ENCODE measurements around the gene NFIA. TPM values are rescaled to one million over a fixed set of nuclear protein-coding genes. Genes with fewer than 3 reads are reported as not detected.
"Not testable (repeated sequence)": the region's sequence is repeated elsewhere in the genome, so short reads cannot be mapped to it uniquely, and the experiment has no call there.

Gene NFIA
- total RNA-seq, 2 donors from 2014 or later = 17.3 to 27.3 TPM

DNA sequence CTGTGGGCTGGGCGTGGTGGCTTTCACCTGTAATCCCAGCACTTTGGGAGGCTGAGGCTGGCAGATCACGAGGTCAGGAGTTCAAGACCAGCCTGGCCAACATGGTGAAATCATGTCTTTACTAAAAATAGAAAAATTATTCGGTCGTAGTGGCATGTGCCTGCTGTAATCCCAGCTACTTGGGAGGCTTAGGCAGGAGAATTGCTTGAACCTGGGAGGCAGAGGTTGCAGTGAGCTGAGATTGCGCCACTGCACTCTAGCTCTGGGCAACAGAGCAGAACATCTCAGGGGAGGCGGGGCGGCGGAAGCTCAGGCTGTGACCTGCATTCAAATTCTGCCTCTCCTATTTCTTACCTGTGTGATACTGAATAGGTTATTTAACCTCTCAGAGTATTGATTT lies 196.1 kb downstream of the NFIA start:
- Mint-ChIP-seq H3K27me3 (ENCODE audit: low read depth) (peaks cover 10% of the 10 kb centered on the region), H3K27ac (peak overlapping the region; percentile 63), H3K4me1 (ENCODE audit: low read depth) (peaks cover 24% of the 10 kb centered on the region), H3K4me3 (peak overlapping the region in 1 of 2 donors; percentile 39)
- H3K9me3 Mint-ChIP-seq; H3K36me3 Mint-ChIP-seq (ENCODE audit: insufficient read depth in 2 of 2); ATAC-seq (replicated peaks in 1 of 2); DNase-seq: not testable (repeated sequence)

DNA sequence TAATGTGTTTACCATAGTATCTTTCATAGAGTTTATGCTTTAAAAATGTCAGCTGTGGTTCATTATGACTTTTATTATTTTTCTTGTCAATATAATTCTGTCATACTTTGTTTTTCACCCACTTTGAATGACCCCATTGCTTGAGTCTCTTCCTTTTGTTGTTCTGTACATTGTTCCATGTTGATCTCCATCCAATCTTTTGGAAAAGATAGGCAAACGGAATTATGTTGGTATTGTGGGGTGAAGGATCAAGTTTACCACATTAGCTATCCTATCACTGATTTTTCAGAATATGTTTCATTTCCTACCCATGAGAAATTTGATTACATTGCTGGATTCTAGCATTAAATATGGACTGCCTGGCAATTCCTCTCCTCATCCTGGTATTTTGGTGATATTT lies 196.6 kb downstream of the NFIA start:
- Mint-ChIP-seq H3K27ac (peak overlapping the region; percentile 60), H3K4me3 (peak overlapping the region in 1 of 2 donors; percentile 43), H3K9me3 (no peaks in the 10 kb centered on the region)

DNA sequence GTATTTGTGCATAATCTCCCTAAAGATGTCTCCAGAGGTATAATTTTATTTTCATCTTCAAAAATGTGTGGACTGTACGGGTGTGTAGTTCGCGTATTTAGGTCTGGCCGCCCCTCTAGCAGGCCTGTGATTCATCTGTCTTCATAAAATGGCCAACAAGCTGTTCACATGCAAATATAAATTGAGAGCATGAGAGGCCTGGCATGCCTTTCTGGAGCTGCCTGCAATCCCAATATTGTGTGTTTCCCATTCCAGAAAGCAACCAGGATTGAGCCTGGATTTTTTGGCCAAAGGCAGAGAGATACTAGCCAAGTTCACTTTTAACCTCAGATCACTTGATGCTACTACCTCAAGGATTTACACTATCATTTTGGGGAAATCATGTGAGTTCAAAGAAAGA lies 197.2 kb downstream of the NFIA start:
- peaks cover 31% of the 10 kb centered on the region for H3K4me1 Mint-ChIP-seq (ENCODE audit: low read depth)
- H3K27me3 Mint-ChIP-seq (ENCODE audit: low read depth) = peaks cover 2% of the 10 kb centered on the region
- no peak overlapping the region for H3K4me3 Mint-ChIP-seq
- DNase-seq (no peak), ATAC-seq (replicated peaks in 1 of 2) (no peak)
- peak overlapping the region; percentile 60 for H3K27ac Mint-ChIP-seq
- no peaks in the 10 kb centered on the region for H3K9me3 Mint-ChIP-seq
- no peaks in the 10 kb centered on the region for H3K36me3 Mint-ChIP-seq (ENCODE audit: insufficient read depth in 2 of 2)

More for the DNA sequence above, 196.6 kb downstream of the NFIA start:
- H3K27me3 Mint-ChIP-seq (ENCODE audit: low read depth) = peaks cover 6% of the 10 kb centered on the region
- H3K4me1 Mint-ChIP-seq (ENCODE audit: low read depth) = peaks cover 27% of the 10 kb centered on the region
- ATAC-seq (replicated peaks in 1 of 2) (no peak), DNase-seq (no peak)
- H3K36me3 Mint-ChIP-seq (ENCODE audit: insufficient read depth in 2 of 2) = no peaks in the 10 kb centered on the region

DNA sequence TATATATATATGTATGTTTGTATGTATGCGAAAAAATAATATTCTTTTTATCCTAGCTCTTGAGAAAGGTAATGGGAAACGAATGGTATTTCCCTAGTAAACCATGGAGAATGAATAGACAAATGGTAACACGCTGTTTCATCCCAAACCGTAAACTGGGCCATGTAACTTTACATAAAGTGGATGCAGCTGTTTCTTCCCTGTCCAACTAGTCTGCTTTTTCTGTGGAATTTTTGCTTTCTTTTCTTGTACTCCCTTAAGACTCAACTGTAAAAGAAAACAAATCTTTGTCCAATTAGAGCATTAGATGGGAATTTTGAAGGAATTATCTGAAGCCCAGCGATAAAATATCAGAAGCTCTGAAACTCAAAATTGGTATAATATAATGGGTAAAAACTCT lies 198.1 kb downstream of the NFIA start:
- peaks cover 31% of the 10 kb centered on the region for H3K4me1 Mint-ChIP-seq (ENCODE audit: low read depth)
- no peaks in the 10 kb centered on the region for H3K36me3 Mint-ChIP-seq (ENCODE audit: insufficient read depth in 2 of 2)
- H3K9me3 Mint-ChIP-seq = no peaks in the 10 kb centered on the region

GRCh38 chr1:61282387-61282786 lies 200.0 kb downstream of the NFIA start:
- no peaks in the 10 kb centered on the region for H3K9me3 Mint-ChIP-seq

More for the DNA sequence above, 198.1 kb downstream of the NFIA start:
- H3K27ac Mint-ChIP-seq = no peak overlapping the region
- DNase-seq (no peak), ATAC-seq (replicated peaks in 1 of 2) (no peak)
- H3K4me3 Mint-ChIP-seq = no peak overlapping the region
- H3K27me3 Mint-ChIP-seq (ENCODE audit: low read depth) = no peaks in the 10 kb centered on the region

DNA sequence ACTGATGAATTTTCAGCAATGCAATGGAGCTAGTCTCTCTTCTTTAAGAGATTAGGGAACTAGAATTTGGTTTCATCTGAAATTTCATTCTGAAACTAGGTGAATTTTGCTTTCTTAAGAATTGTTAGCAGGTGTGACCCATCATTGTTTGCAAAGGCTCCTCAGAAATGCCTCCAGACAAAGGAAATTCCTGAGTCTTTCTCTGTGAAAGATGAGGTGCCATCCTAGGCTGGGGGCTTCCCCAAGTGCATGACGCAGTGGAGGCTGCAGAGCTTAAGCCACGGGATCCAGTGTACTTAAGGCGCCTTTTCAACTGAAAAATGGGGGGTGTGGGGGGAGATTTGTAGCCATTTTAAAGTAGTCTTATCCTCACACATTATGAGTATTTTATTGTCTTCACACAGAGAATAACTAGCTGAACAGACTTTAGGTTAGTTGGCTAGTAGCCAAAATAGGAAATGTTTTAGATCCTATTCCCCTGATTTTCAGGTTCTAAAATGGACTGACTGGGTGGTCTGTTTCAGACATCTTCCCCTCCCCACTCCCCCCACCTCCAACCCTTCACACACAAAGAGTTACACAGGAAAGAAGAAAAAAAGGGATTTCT lies 202.0 kb downstream of the NFIA start:
- Mint-ChIP-seq H3K4me3 (no peak overlapping the region), H3K36me3 (ENCODE audit: insufficient read depth in 2 of 2) (no peaks in the 10 kb centered on the region), H3K9me3 (no peaks in the 10 kb centered on the region), H3K4me1 (ENCODE audit: low read depth) (peaks cover 11% of the 10 kb centered on the region), H3K27me3 (ENCODE audit: low read depth) (no peaks in the 10 kb centered on the region), H3K27ac (no peak overlapping the region)
- ATAC-seq (replicated peaks in 1 of 2) (peak in 1 of 2 donors; percentile 58), DNase-seq (peak in 1 of 2 donors; percentile 5)

More at GRCh38 chr1:61282387-61282786, 200.0 kb downstream of the NFIA start:
- ATAC-seq (replicated peaks in 1 of 2) = no peak
- DNase-seq = no peak
- H3K27ac Mint-ChIP-seq = no peak overlapping the region
- peaks cover 24% of the 10 kb centered on the region for H3K4me1 Mint-ChIP-seq (ENCODE audit: low read depth)
- no peaks in the 10 kb centered on the region for H3K36me3 Mint-ChIP-seq (ENCODE audit: insufficient read depth in 2 of 2)
- H3K27me3 Mint-ChIP-seq (ENCODE audit: low read depth) = no peaks in the 10 kb centered on the region
- no peak overlapping the region for H3K4me3 Mint-ChIP-seq

DNA sequence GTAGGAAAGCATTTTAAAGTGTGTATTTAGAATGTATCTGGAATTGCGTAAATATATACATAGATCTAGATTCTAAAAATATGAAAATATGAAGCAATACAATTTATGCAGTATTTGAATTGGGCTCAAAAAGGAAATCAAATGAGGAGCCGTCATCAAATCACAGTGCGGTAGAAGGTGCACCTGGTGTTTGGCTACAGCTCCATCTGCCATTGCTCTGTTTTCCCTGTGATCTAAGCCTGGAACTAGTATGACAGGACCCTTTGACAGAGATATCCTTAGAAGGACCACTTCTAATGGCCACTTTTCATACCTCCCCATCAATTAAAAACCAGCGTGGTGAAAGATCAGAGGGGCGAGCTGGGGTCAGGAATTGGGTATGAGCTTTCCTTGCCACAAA lies 202.6 kb downstream of the NFIA start:
- no peaks in the 10 kb centered on the region for H3K27me3 Mint-ChIP-seq (ENCODE audit: low read depth)

GRCh38 chr1:61285371-61285885 lies 203.1 kb downstream of the NFIA start:
- no peaks in the 10 kb centered on the region for H3K9me3 Mint-ChIP-seq
- no peaks in the 10 kb centered on the region for H3K36me3 Mint-ChIP-seq (ENCODE audit: insufficient read depth in 2 of 2)
- peaks cover 7% of the 10 kb centered on the region for H3K4me1 Mint-ChIP-seq (ENCODE audit: low read depth)
- no peak for ATAC-seq (replicated peaks in 1 of 2)
- H3K4me3 Mint-ChIP-seq = no peak overlapping the region
- peaks cover 2% of the 10 kb centered on the region for H3K27me3 Mint-ChIP-seq (ENCODE audit: low read depth)
- H3K27ac Mint-ChIP-seq = no peak overlapping the region
- DNase-seq = no peak

More for the DNA sequence above, 202.6 kb downstream of the NFIA start:
- H3K27ac Mint-ChIP-seq = no peak overlapping the region
- DNase-seq = no peak
- H3K9me3 Mint-ChIP-seq = no peaks in the 10 kb centered on the region
- H3K4me1 Mint-ChIP-seq (ENCODE audit: low read depth) = peaks cover 7% of the 10 kb centered on the region
- no peak for ATAC-seq (replicated peaks in 1 of 2)
- H3K4me3 Mint-ChIP-seq = no peak overlapping the region
- no peaks in the 10 kb centered on the region for H3K36me3 Mint-ChIP-seq (ENCODE audit: insufficient read depth in 2 of 2)

GRCh38 chr1:61287014-61287413 lies 204.7 kb downstream of the NFIA start:
- no peak overlapping the region for H3K27ac Mint-ChIP-seq
- DNase-seq = no peak
- H3K9me3 Mint-ChIP-seq = no peaks in the 10 kb centered on the region
- H3K4me3 Mint-ChIP-seq = no peak overlapping the region
- peaks cover 7% of the 10 kb centered on the region for H3K4me1 Mint-ChIP-seq (ENCODE audit: low read depth)
- ATAC-seq (replicated peaks in 1 of 2) = no peak
- no peaks in the 10 kb centered on the region for H3K36me3 Mint-ChIP-seq (ENCODE audit: insufficient read depth in 2 of 2)
- peaks cover 14% of the 10 kb centered on the region for H3K27me3 Mint-ChIP-seq (ENCODE audit: low read depth)

GRCh38 chr1:61287734-61288133 lies 205.4 kb downstream of the NFIA start:
- no peaks in the 10 kb centered on the region for H3K9me3 Mint-ChIP-seq
- ATAC-seq (replicated peaks in 1 of 2) (no peak), DNase-seq (no peak)
- no peak overlapping the region for H3K27ac Mint-ChIP-seq
- no peaks in the 10 kb centered on the region for H3K36me3 Mint-ChIP-seq (ENCODE audit: insufficient read depth in 2 of 2)
- H3K4me3 Mint-ChIP-seq = no peak overlapping the region
- H3K27me3 Mint-ChIP-seq (ENCODE audit: low read depth) = peaks cover 15% of the 10 kb centered on the region
- peaks cover 7% of the 10 kb centered on the region for H3K4me1 Mint-ChIP-seq (ENCODE audit: low read depth)

DNA sequence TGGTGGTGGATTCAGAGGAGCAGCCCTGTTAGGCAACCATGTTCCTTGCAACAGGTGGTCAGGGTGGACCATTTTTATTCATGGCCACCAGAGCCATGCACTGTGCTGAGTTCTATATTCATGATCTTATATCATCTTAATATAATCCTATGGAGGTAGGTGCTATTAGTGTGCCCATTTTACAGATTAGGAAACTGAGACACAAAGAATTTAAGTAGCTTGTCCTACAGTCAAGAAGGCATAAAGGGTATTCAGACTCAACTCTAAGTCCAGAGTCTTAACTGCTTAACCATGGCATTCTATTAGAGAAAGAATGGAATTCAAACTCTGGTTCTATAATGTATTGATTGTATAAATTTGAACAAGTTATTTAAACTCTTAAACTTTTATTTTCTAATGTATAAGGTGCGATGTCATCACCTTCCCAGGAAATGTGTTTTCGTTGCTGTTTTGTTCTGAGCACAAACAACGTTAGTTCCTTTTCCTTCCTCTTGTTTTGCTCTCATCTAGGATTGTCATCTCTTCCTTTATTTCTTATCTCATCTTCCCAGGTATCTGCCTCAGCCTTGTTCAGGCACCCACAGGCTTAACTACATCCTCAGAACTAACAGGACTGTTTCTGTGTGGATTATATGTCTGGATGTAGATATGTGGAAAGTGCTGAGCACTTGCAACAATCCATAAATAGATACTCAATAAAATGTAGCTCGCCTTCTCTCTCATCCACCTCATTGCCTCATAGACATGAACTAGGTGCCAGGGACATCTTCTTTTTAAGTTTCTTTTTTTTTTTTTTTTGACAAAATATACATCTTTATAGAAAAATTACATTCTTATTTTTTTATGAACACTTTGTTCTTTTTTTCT lies 207.1 kb downstream of the NFIA start:
- ATAC-seq (replicated peaks in 1 of 2) (no peak), DNase-seq (no peak)
- no peaks in the 10 kb centered on the region for H3K9me3 Mint-ChIP-seq
- H3K4me3 Mint-ChIP-seq = no peak overlapping the region
- no peaks in the 10 kb centered on the region for H3K4me1 Mint-ChIP-seq (ENCODE audit: low read depth)
- H3K27ac Mint-ChIP-seq = no peak overlapping the region
- H3K27me3 Mint-ChIP-seq (ENCODE audit: low read depth) = peaks cover 31% of the 10 kb centered on the region
- no peaks in the 10 kb centered on the region for H3K36me3 Mint-ChIP-seq (ENCODE audit: insufficient read depth in 2 of 2)

DNA sequence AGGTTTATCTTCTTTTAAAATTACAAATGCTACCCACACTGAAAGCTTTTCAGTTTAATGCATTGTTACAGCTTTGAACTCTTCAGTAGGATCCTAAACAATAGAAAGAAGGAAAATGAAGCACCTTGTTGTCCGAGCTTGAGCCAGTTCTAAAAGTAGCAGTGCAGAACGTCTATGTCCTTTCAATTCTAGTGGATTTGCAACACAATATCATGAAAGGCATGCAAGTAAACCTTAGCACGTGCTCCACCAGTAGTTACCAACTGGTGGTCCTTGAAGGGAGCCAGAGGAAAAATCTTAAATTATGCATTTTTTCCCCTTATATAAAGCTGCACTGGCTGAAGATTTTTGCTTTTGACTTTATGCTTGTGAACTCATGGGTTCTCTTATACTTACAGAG lies 208.2 kb downstream of the NFIA start:
- Mint-ChIP-seq H3K36me3 (ENCODE audit: insufficient read depth in 2 of 2) (no peaks in the 10 kb centered on the region), H3K27me3 (ENCODE audit: low read depth) (peaks cover 31% of the 10 kb centered on the region), H3K9me3 (no peaks in the 10 kb centered on the region), H3K4me3 (no peak overlapping the region), H3K27ac (no peak overlapping the region), H3K4me1 (ENCODE audit: low read depth) (no peaks in the 10 kb centered on the region)
- no peak for ATAC-seq (replicated peaks in 1 of 2)
- no peak for DNase-seq

DNA sequence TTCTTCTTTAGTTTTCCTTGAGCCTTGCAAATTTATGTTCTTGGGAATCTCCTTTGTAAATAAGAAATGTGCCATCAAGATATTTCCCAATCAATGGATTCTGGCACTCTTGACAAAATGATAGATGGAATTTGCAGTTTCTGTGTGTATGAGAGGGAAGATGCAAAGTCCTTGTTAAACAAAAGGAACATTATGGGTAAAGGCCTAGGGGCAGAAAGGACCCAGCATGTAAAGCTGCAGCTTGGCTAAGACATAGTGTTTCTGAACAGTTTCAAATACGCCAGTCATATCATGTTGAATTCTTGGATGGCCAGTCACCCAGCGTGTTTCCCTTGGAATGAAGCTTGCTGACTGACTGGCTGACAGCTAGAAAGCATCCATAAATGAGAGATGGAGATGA lies 210.8 kb downstream of the NFIA start:
- H3K27ac Mint-ChIP-seq = no peak overlapping the region
- H3K36me3 Mint-ChIP-seq (ENCODE audit: insufficient read depth in 2 of 2) = peaks cover 4 to 7% of the 10 kb centered on the region in 2 donors
- DNase-seq (no peak), ATAC-seq (replicated peaks in 1 of 2) (no peak)
- H3K27me3 Mint-ChIP-seq (ENCODE audit: low read depth) = peaks cover 42% of the 10 kb centered on the region
- H3K9me3 Mint-ChIP-seq = peaks cover 4 to 5% of the 10 kb centered on the region in 2 donors
- no peak overlapping the region for H3K4me3 Mint-ChIP-seq
- H3K4me1 Mint-ChIP-seq (ENCODE audit: low read depth) = peaks cover 9% of the 10 kb centered on the region
